Measurements from ENCODE around the gene NUMA1.

DNA sequence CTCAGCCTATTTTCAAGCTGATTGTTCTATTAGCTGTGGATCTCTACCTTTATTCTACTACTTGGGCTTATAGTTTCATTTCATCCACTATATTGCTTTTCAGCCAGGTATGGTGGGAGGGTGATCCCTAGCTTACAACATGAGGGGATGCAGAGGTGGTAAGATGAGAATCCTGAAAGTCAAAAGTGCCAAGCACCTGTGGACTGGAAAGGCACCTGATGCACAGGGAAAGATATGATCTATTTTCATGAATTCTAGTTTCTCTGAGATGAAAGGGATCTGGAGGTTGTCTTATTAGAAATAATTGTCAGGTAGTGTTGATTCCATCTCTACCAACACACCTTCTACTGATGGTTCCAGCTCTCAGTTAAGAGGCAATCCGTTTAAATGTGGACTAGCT, 103.3 kb downstream of the NUMA1 start:
- TF ChIP-seq, protein P1, sequence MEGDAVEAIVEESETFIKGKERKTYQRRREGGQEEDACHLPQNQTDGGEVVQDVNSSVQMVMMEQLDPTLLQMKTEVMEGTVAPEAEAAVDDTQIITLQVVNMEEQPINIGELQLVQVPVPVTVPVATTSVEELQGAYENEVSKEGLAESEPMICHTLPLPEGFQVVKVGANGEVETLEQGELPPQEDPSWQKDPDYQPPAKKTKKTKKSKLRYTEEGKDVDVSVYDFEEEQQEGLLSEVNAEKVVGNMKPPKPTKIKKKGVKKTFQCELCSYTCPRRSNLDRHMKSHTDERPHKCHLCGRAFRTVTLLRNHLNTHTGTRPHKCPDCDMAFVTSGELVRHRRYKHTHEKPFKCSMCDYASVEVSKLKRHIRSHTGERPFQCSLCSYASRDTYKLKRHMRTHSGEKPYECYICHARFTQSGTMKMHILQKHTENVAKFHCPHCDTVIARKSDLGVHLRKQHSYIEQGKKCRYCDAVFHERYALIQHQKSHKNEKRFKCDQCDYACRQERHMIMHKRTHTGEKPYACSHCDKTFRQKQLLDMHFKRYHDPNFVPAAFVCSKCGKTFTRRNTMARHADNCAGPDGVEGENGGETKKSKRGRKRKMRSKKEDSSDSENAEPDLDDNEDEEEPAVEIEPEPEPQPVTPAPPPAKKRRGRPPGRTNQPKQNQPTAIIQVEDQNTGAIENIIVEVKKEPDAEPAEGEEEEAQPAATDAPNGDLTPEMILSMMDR (conservative IDR thresholded peaks at IDR 0.05; ENCODE audit: low read length) = no peak
- TF ChIP-seq EZH2phosphoT487 (IDR thresholded peaks at IDR 0.05; ENCODE audit: borderline replicate concordance, low read depth, low read length) = no peak

Data from OCI-LY7 (cell line).